Subcutaneous abdominal adipose tissue (tissue), 5 donors: Measurements from ENCODE around the gene KCTD18.

ENCODE experiments used
- H3K27ac ChIP-seq: one replicate; pipeline ENCODE4 v1.7.0; 2013; ENCODE audit warnings: low read depth, mild to moderate bottlenecking, inconsistent platforms, low read length, moderate library complexity
- H3K27me3 ChIP-seq, 5 donors: one replicate each; pipeline ENCODE4 v1.7.0; 2013; ENCODE audit warnings: low read length in 5 of 5, inconsistent platforms in 1 of 5; ENCODE audit not compliant: control insufficient read depth in 5 of 5, insufficient read depth in 4 of 5
- H3K36me3 ChIP-seq, 5 donors: one replicate each; pipeline ENCODE4 v1.7.0; 2013; ENCODE audit warnings: low read length in 5 of 5; ENCODE audit not compliant: control insufficient read depth in 5 of 5, insufficient read depth in 5 of 5
- H3K4me1 ChIP-seq, 5 donors: one replicate each; pipeline ENCODE4 v1.7.0; 2013; ENCODE audit warnings: low read length in 5 of 5, mild to moderate bottlenecking in 3 of 5, moderate library complexity in 1 of 5; ENCODE audit not compliant: control insufficient read depth in 5 of 5, insufficient read depth in 5 of 5
- H3K4me3 ChIP-seq, 5 donors: one replicate each; pipeline ENCODE4 v1.7.0; 2013; ENCODE audit warnings: low read length in 5 of 5, low read depth in 1 of 5
- H3K9ac ChIP-seq, 5 donors: one replicate each; pipeline ENCODE4 v1.7.0; 2013; ENCODE audit warnings: low read length in 5 of 5, mild to moderate bottlenecking in 4 of 5, moderate library complexity in 3 of 5
- H3K9me3 ChIP-seq, 5 donors: one replicate each; pipeline ENCODE4 v1.7.0; 2013; ENCODE audit warnings: low read length in 5 of 5; ENCODE audit not compliant: control insufficient read depth in 5 of 5
- donor health status: healthy.
- donor health status: healthy.
- donor health status: healthy.
- donor health status: healthy.
- donor health status: healthy.

The KCTD18 gene

DNA sequence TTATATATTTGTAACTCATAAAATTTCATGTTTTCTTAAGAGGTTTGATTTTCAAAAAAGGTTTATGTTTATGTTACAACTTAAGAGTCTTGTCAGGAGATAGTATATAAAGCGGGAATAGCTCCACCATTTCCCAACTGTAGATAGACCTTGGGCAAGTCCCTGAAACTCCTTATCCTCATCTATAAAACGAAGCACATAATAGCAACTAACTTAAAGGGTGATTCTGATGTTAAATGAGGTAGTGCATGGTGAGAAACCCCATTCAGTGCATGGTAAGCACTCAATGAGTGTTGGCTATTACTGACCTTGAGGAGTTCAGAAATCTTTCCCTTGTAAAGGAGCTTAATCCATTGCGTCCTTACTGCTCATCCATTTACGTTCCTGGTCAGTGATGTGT, 34.1 kb downstream of the KCTD18 start:
- Histone ChIP-seq H3K9ac (no peak overlapping the region), H3K4me1 (peaks cover 0 to 19% (median 12%) of the 10 kb centered on the region in 5 donors), H3K36me3 (peaks cover 4 to 71% (median 54%) of the 10 kb centered on the region in 5 donors), H3K9me3 (no peaks in the 10 kb centered on the region), H3K4me3 (no peak overlapping the region), H3K27me3 (no peaks in the 10 kb centered on the region), H3K27ac (no peak overlapping the region)

DNA sequence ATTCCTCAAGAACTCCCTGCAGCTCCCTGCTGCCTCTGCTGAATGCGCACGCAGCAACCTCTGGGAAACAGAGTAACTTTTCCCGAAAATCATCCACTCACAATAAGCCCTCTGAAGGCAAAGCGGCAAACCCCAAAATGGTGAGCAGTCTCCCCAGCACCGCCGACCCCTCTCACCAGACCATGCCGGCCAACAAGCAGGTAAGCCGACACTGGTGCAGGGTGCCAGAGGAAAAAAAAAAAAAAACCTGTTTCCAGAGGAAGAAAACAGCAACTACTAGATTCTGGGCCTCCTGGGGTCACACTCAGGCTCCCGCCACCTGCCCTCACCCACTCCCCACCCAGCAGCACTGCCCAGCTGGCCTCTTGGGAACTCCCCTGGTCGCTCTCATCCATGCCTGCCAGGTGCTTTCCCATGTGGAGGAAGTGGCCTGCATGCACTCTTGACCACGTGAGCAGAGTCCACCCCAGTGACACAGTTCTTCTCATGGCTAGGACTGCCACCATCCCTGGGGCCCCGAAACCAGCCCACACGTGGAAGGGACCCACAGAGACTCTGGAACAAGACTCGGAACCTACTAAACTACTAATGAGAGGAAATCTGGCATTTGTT, 36.9 kb downstream of the KCTD18 start:
- H3K9ac ChIP-seq: no peak overlapping the region

DNA sequence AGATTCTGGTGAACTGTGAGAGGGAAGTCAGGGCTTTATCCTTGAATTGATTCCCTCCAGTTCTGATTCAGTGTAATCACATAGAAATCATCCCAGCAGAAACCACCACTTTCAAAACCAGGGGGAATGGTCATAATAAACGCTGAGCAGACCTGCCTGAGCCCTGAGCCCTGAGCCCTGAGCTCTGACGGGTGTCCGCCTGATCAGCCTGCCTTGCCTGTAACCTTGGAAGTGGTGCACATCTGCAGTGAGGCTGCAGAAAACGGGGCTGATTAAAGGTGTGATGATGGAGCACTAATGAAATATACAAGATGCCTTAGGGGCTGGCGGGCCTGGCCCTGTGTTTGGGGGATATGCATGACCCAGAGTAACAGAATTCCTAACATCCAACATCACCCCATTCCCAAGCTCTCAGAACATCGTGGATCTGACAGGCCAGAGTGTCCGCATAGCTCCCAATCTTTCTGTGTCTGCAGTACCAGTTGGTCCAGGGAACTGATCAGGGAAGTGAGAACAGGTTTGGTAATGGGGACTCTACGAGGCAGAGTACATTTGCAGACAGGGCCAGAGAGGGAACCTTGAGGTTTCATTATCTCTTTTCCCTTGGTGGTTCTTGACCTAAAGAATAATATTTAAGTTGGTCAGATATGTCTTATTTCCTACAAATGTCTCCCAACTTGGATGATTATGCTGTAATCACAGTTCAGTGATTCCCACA, 37.8 kb downstream of the KCTD18 start:
- Histone ChIP-seq H3K4me1 (peaks cover 0 to 22% (median 16%) of the 10 kb centered on the region in 5 donors), H3K36me3 (peaks cover 8 to 84% (median 66%) of the 10 kb centered on the region in 5 donors), H3K4me3 (no peak overlapping the region), H3K27me3 (no peaks in the 10 kb centered on the region), H3K9me3 (no peaks in the 10 kb centered on the region), H3K27ac (no peak overlapping the region), H3K9ac (no peak overlapping the region)

More for the DNA sequence above, 36.9 kb downstream of the KCTD18 start:
- Histone ChIP-seq H3K36me3 (peaks cover 4 to 85% (median 68%) of the 10 kb centered on the region in 5 donors), H3K4me3 (no peak overlapping the region), H3K9me3 (no peaks in the 10 kb centered on the region), H3K27me3 (no peaks in the 10 kb centered on the region), H3K27ac (no peak overlapping the region), H3K4me1 (peaks cover 0 to 21% (median 11%) of the 10 kb centered on the region in 5 donors)

DNA sequence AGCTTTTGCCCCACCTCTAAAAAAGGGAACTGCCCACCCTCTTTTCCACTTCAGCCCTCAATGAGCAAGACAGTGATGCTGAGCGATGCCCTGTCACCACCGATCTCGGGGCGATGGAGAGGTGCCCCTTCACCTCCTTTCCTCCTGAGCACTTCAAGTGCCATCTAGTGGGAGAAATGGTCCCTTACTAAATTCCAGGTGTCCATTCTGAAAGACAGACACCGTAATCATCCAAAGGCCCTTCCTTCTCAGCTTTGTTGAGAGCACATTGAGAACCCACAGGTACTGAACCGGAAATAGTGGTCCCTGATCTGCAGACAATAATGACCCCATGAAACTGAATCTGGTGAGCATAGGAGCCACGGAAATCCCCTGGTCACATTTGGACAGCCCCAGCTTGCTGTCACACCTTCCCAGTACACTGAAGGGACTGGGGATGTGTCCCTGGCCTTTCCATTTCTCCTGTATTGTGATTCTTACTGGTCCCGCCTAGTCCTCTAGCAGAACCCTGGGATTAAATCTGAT, 38.5 kb downstream of the KCTD18 start:
- no peak overlapping the region for H3K9ac ChIP-seq
- H3K36me3 ChIP-seq: peaks cover 8 to 77% (median 59%) of the 10 kb centered on the region in 5 donors

DNA sequence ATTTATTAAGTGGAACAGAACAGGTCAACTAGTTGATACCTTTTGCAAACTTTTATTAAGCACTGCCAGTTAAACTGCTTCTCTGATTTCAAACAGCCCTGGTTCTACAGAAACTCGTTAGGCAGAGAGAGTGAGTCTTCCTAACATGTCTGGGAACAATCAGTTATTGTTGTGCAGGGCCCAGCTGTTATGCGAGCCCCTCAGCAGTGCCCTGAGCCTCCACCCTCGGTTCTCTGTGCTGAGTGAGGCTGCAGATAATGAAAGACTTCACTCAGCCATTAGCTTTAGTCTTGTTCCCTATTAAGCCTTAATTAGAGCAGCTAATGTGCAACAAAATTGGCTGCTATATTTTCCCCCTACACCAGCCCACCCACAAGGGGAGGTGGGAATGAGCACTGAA, 39.6 kb downstream of the KCTD18 start:
- Histone ChIP-seq H3K9me3 (no peaks in the 10 kb centered on the region), H3K27ac (no peak overlapping the region), H3K27me3 (no peaks in the 10 kb centered on the region), H3K4me3 (no peak overlapping the region), H3K9ac (no peak overlapping the region), H3K36me3 (peaks cover 4 to 66% (median 57%) of the 10 kb centered on the region in 5 donors), H3K4me1 (peaks cover 0 to 19% (median 16%) of the 10 kb centered on the region in 5 donors)

More for the DNA sequence above, 38.5 kb downstream of the KCTD18 start:
- Histone ChIP-seq H3K4me1 (peaks cover 0 to 17% (median 12%) of the 10 kb centered on the region in 5 donors), H3K27me3 (no peaks in the 10 kb centered on the region), H3K9me3 (no peaks in the 10 kb centered on the region), H3K4me3 (no peak overlapping the region), H3K27ac (no peak overlapping the region)

DNA sequence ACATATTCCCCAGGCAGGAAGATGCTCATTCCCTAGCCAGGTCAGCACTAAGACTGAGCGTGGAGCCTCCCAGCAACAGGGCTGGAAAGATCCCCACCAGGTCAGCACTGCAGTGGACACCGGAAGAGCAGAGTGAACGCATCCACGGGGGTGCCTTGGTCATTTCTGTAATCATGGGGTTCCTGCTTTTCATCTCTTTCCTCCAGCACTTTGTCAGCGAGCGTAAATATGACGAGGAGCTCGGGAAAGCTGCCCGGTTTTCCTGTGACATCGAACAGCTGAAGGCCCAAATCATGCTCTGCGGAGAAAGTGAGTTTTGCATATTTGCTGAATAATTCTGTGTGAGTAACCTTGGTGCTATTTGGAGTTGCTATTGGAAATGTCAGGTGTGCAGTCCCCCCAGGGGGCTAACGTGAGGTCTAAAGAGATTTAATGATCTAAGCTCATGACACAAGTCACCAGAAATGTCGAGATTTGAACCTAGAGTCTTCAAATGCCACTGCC, 40.1 kb downstream of the KCTD18 start:
- Histone ChIP-seq H3K27me3 (no peaks in the 10 kb centered on the region), H3K9me3 (no peaks in the 10 kb centered on the region), H3K27ac (no peak overlapping the region), H3K4me1 (peaks cover 0 to 19% (median 16%) of the 10 kb centered on the region in 5 donors), H3K9ac (no peak overlapping the region), H3K4me3 (no peak overlapping the region), H3K36me3 (peaks cover 4 to 61% (median 56%) of the 10 kb centered on the region in 5 donors)

DNA sequence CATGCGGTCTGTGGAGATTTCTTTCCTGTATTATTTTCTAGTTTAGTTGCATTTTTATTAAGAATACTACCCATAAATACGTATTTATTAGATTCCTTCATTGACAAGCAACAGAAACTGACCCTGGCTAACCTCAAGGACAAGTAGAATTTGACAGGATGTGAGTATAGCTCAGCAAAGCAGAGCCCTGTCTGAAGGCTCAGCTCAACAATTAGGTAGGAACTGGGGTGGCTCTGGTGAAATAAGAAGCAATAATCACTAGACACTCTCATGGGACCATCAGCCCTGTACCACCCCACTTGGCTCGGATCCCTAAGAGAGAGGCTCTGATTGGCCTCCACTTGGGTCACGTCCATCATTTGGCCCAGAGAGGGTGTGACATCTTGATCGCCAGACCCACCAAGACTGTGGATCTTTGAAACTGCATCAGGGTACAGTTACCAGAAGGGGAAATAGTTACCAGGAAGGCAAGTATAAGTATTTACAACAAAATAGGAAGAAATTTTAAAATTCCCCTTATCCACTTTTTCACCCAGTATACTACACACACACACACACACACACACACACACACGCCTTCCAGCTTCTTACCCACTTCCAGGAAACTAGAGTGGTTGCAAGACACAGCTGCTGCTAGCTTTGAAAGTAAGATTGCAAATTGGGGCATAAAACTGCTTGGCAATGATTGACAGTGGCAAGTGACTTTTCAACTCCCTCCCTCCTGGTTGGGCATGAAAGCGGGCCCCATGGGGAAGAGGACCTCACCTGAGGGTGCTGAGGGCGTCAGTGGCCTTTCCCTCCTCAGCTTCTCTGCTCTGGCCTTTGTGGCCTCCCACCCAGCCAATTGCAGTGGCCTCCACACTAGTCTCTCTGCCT, 41.8 kb downstream of the KCTD18 start:
- Histone ChIP-seq H3K27ac (peak overlapping the region; percentile 95), H3K27me3 (no peaks in the 10 kb centered on the region), H3K9ac (peak overlapping the region in 4 of 5 donors; percentile 6 to 72 (median 51)), H3K4me1 (peaks cover 0 to 19% (median 16%) of the 10 kb centered on the region in 5 donors), H3K36me3 (peaks cover 7 to 52% (median 46%) of the 10 kb centered on the region in 5 donors), H3K4me3 (peak overlapping the region in 1 of 5 donors; percentile 42), H3K9me3 (no peaks in the 10 kb centered on the region)

DNA sequence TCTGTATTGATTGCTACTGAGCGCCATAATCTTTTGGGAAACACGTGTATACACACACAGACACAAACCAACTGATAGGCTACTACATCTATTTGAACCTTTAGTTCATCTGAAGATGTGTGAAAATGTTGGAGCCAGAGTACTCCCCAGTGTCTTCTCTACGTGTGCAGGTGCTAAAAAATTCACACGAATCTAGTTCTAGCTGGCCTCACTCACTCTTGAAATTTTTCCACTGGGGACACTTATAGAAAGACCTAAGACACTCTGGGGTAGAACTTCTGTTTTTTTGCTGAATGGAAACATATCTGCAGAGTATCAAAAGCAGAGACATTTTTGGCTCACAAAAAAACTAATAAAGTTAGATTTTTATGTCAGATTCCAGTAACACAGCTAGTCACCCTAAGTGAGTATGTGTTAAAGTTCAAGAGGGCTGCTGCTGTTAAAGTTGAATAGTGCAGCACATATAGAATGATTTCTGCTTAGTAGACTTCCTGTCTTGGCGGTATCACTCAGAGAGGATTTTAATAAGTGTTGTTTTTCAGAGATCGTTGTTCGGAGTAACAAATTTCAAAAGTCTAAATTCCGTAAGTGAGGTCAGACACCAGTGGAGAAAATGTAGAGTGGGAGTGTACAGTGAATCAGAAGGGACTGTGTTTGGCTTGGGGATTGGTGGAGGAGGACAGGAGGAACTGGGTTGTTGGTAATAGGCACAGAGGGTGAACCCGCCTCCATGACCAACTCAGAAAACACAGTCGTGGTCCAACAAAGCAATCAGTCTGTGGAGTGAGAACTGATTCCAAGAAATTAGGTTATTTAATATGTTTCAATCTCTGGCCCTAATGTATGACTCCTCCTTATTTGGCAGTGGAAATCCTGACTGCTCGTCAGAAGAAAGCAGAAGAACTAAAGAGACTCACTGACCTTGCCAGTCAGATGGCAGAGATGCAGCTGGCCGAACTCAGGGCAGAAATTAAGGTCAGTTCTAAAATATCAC, 43.1 kb downstream of the KCTD18 start:
- peaks cover 0 to 24% (median 16%) of the 10 kb centered on the region in 5 donors for H3K4me1 ChIP-seq
- H3K4me3 ChIP-seq: peak overlapping the region in 2 of 5 donors; percentile 8 to 42
- H3K9me3 ChIP-seq: no peaks in the 10 kb centered on the region
- no peaks in the 10 kb centered on the region for H3K27me3 ChIP-seq
- peaks cover 7 to 40% (median 38%) of the 10 kb centered on the region in 5 donors for H3K36me3 ChIP-seq
- peak overlapping the region; percentile 95 for H3K27ac ChIP-seq
- peak overlapping the region; percentile 50 to 87 (median 65) for H3K9ac ChIP-seq

DNA sequence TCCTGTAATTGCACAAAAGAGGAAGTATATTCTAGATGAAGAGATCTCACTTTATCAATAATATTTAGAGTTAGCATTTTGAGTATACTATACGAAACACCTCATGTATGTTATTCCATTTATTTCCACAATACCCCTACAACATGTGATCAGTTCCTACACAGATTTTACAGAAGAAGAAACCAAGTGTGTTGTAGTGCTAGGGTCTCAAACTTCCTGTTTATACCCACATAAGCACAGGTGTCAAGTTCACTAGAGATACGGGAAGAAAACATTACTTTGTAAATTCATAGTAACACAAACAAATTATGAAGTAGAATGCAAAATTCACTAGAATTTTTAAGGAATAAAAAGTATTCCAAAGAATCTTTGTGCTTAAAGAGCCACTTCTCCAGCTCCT, 46.4 kb downstream of the KCTD18 start:
- H3K27me3 ChIP-seq: no peaks in the 10 kb centered on the region
- no peak overlapping the region for H3K27ac ChIP-seq
- no peak overlapping the region for H3K4me3 ChIP-seq
- no peak overlapping the region for H3K9ac ChIP-seq
- H3K4me1 ChIP-seq: peaks cover 0 to 24% (median 16%) of the 10 kb centered on the region in 5 donors
- no peaks in the 10 kb centered on the region for H3K9me3 ChIP-seq
- peaks cover 0 to 28% (median 14%) of the 10 kb centered on the region in 5 donors for H3K36me3 ChIP-seq
